Neural crest cell (in vitro differentiated cells): ENCODE data around the gene DBP. TPM values are rescaled to one million over a fixed set of nuclear protein-coding genes. Genes with fewer than 3 reads are reported as not detected.
"Not testable (repeated sequence)": the region's sequence is repeated elsewhere in the genome, so short reads cannot be mapped to it uniquely, and the experiment has no call there.

Experiments
- DNase-seq: peaks from one replicate; pipeline ENCODE4 v3.0.0; 2021; ENCODE audit warnings: low read depth, mixed read lengths, low spot score
- H3K27ac Mint-ChIP-seq: one replicate; pipeline ENCODE4 v1.8.0; 2021; ENCODE audit warnings: mild to moderate bottlenecking, mixed read lengths; ENCODE audit not compliant: unreplicated experiment
- H3K27me3 Mint-ChIP-seq: 2 replicates; pipeline ENCODE4 v1.8.0; 2021; ENCODE audit warnings: low read depth, mild to moderate bottlenecking, mixed read lengths
- H3K36me3 Mint-ChIP-seq: 2 replicates; pipeline ENCODE4 v1.8.0; 2021; ENCODE audit warnings: low read depth, mild to moderate bottlenecking, mixed read lengths
- H3K4me1 Mint-ChIP-seq: 2 replicates; pipeline ENCODE4 v1.8.0; 2021; ENCODE audit warnings: mixed read lengths
- H3K4me3 Mint-ChIP-seq: one replicate; pipeline ENCODE4 v1.8.0; 2021; ENCODE audit warnings: mild to moderate bottlenecking, mixed read lengths
- H3K9me3 Mint-ChIP-seq: 2 replicates; pipeline ENCODE4 v1.8.0; 2021; ENCODE audit warnings: mixed read lengths
- CTCF ChIP-seq: fragments of 200-600 bp; sonication (generic); conservative IDR thresholded peaks from 2 replicates; pipeline ENCODE4 v1.5.0; 2021; ENCODE audit warnings: antibody characterized with exemption, mild to moderate bottlenecking
- total RNA-seq: library from RNA; stranded (reverse); gene quantifications from 2 replicates; pipeline ENCODE4 v1.2.1, GENCODE V29; 2021

Gene DBP
- total RNA-seq, 1 donor from 2014 or later: 5.2 TPM

GRCh38 chr19:48663667-48664066 lies 26.5 kb upstream of the DBP start:
- no peak overlapping the region for H3K4me3 Mint-ChIP-seq
- H3K9me3 Mint-ChIP-seq: peaks cover 4% of the 10 kb centered on the region
- no peaks in the 10 kb centered on the region for H3K36me3 Mint-ChIP-seq
- TF ChIP-seq CTCF: no peak
- H3K27me3 Mint-ChIP-seq: no peaks in the 10 kb centered on the region
- no peak for DNase-seq
- H3K27ac Mint-ChIP-seq: no peak overlapping the region
- no peaks in the 10 kb centered on the region for H3K4me1 Mint-ChIP-seq

GRCh38 chr19:48661711-48662090 lies 24.5 kb upstream of the DBP start:
- Mint-ChIP-seq H3K9me3 (peaks cover 4% of the 10 kb centered on the region), H3K4me1 (peaks cover 4% of the 10 kb centered on the region), H3K27me3 (no peaks in the 10 kb centered on the region), H3K4me3 (no peak overlapping the region), H3K27ac (no peak overlapping the region), H3K36me3 (no peaks in the 10 kb centered on the region)
- no peak for TF ChIP-seq CTCF
- DNase-seq: no peak

- H3K4me3 Mint-ChIP-seq: no peak overlapping the region
- H3K27ac Mint-ChIP-seq: peak overlapping the region; percentile 84
- DNase-seq: peak; percentile 31
- H3K27me3 Mint-ChIP-seq: no peaks in the 10 kb centered on the region
- H3K4me1 Mint-ChIP-seq: peaks cover 4% of the 10 kb centered on the region
- TF ChIP-seq CTCF: no peak
- H3K9me3 Mint-ChIP-seq: peaks cover 4% of the 10 kb centered on the region
- H3K36me3 Mint-ChIP-seq: no peaks in the 10 kb centered on the region
These were observed 23.9 kb upstream of the DBP start for GRCh38 chr19:48660852-48661710.

- no peak for TF ChIP-seq CTCF
- H3K27ac Mint-ChIP-seq: no peak overlapping the region
- H3K27me3 Mint-ChIP-seq: no peaks in the 10 kb centered on the region
- no peak for DNase-seq
- H3K9me3 Mint-ChIP-seq: peaks cover 4% of the 10 kb centered on the region
- peaks cover 4% of the 10 kb centered on the region for H3K4me1 Mint-ChIP-seq
- H3K4me3 Mint-ChIP-seq: no peak overlapping the region
- H3K36me3 Mint-ChIP-seq: no peaks in the 10 kb centered on the region
These were observed 22.6 kb upstream of the DBP start for GRCh38 chr19:48659768-48660167.

- peaks cover 4% of the 10 kb centered on the region for H3K4me1 Mint-ChIP-seq
- DNase-seq: no peak
- H3K9me3 Mint-ChIP-seq: peaks cover 4% of the 10 kb centered on the region
- H3K4me3 Mint-ChIP-seq: no peak overlapping the region
- H3K27me3 Mint-ChIP-seq: no peaks in the 10 kb centered on the region
- no peak for TF ChIP-seq CTCF
- H3K27ac Mint-ChIP-seq: no peak overlapping the region
- H3K36me3 Mint-ChIP-seq: no peaks in the 10 kb centered on the region
These were observed 21.3 kb upstream of the DBP start for GRCh38 chr19:48658483-48658882.

- not testable (repeated sequence) for H3K36me3 Mint-ChIP-seq, H3K4me3 Mint-ChIP-seq, H3K9me3 Mint-ChIP-seq, DNase-seq, H3K27me3 Mint-ChIP-seq, H3K27ac Mint-ChIP-seq, H3K4me1 Mint-ChIP-seq
These were observed 20.6 kb upstream of the DBP start for GRCh38 chr19:48657828-48658227.
